ENCODE data around the gene WDR75. TPM values are rescaled to one million over a fixed set of nuclear protein-coding genes. Genes with fewer than 3 reads are reported as not detected.
"Not testable (repeated sequence)": the region's sequence is repeated elsewhere in the genome, so short reads cannot be mapped to it uniquely, and the experiment has no call there.

WDR75 gene
- total RNA-seq, 6 experiments from 2014 or later, result 28.9 to 35.7 (median 31.0) TPM

DNA sequence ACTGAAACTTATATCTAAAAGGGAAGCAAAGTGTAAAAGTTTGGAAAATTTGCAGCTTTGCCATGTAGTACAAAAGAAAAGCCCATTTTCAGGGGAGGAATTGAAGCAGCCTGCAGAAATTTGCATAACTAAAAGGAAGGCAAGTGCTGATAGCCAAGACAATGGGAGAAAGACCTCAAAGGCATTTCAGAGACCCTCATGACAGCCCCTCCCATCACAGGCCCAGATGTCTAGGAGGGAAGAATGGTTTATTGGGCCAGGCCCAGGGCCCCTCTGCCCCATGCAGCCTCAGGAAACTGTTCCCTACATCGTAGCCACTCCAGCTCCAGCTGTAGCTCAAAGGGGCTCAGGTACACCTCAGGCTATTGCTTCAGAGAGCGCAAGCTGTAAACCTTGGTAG is 14.4 kb upstream of the WDR75 start:
- Mint-ChIP-seq H3K4me3 (no peak overlapping the region), H3K27me3 (ENCODE audit: insufficient read depth) (peaks cover 2% of the 10 kb centered on the region; the same call in 1 of the 2 replicates), H3K27ac (no peak overlapping the region), H3K36me3 (ENCODE audit: low read depth) (no peaks in the 10 kb centered on the region), H3K4me1 (ENCODE audit: low read depth) (peaks cover 23% of the 10 kb centered on the region), H3K9me3 (no peaks in the 10 kb centered on the region)
- TF ChIP-seq, protein P1, sequence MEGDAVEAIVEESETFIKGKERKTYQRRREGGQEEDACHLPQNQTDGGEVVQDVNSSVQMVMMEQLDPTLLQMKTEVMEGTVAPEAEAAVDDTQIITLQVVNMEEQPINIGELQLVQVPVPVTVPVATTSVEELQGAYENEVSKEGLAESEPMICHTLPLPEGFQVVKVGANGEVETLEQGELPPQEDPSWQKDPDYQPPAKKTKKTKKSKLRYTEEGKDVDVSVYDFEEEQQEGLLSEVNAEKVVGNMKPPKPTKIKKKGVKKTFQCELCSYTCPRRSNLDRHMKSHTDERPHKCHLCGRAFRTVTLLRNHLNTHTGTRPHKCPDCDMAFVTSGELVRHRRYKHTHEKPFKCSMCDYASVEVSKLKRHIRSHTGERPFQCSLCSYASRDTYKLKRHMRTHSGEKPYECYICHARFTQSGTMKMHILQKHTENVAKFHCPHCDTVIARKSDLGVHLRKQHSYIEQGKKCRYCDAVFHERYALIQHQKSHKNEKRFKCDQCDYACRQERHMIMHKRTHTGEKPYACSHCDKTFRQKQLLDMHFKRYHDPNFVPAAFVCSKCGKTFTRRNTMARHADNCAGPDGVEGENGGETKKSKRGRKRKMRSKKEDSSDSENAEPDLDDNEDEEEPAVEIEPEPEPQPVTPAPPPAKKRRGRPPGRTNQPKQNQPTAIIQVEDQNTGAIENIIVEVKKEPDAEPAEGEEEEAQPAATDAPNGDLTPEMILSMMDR (IDR thresholded peaks at IDR 0.05), result no peak
- no peak for DNase-seq

DNA sequence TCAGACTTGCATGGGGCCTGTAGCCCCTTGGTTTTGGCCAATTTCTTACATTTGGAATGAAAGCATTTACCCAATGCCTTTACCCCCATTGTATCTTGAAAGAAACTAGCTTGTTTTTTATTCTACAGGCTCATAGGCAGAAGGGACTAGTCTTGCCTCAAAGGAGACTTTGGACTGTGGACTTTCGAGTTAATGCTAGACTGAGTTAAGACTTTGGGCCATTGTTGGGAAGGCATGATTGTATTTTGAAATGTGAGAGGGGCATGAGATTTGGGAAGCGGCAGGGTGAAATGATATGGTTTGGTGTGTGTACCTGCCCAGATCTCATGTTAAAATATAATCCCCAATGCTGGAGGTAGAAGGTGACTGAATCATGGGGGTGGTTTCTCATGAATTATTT is 13.4 kb upstream of the WDR75 start:
- TF ChIP-seq, protein P1 (IDR thresholded peaks at IDR 0.05), result no peak
- Mint-ChIP-seq H3K36me3 (ENCODE audit: low read depth) (no peaks in the 10 kb centered on the region), H3K4me1 (ENCODE audit: low read depth) (peaks cover 19% of the 10 kb centered on the region), H3K27ac (no peak overlapping the region), H3K4me3 (no peak overlapping the region), H3K9me3 (no peaks in the 10 kb centered on the region), H3K27me3 (ENCODE audit: insufficient read depth) (peaks cover 3% of the 10 kb centered on the region; the same call in 1 of the 2 replicates)
- DNase-seq, result no peak

DNA sequence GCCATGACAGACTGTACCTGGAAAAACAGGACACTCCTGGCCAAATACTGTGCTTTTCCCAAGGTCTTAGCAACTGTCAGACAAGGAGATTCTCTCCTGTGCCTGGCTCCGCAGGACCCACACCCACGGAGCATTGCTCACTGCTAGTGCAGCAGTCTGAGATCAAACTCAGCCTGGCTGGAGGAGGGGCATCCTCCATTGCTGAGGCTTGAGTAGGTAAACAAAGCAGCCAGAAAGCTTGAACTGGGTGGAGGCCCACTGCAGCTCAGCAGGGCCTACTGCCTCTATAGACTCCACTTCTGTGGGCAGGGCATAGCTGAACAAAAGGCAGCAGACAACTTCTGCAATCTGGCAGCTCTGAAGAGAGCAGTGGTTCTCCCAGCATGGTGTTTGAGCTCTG is 10.8 kb upstream of the WDR75 start:
- not testable (repeated sequence) for H3K4me3 Mint-ChIP-seq; H3K27me3 Mint-ChIP-seq (ENCODE audit: insufficient read depth); H3K36me3 Mint-ChIP-seq (ENCODE audit: low read depth); H3K9me3 Mint-ChIP-seq
- peaks cover 18% of the 10 kb centered on the region for H3K4me1 Mint-ChIP-seq (ENCODE audit: low read depth)
- H3K27ac Mint-ChIP-seq, result peak overlapping the region; percentile 37
- peak; percentile 35 for DNase-seq

DNA sequence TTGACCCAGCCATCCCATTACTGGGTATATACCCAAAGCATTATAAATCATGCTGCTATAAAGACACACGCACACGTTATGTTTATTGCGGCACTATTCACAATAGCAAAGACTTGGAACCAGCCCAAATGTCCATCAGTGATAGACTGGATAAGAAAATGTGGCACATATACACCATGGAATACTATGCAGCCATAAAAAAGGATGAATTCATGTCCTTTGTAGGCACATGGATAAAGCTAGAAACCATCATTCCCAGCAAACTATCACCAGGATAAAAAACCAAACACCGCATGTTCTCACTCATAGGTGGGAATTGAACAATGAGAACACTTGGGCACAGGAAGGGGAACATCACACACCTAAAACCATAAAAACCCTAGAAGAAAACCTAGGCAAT is 5.5 kb upstream of the WDR75 start:
- not testable (repeated sequence) for H3K4me3 Mint-ChIP-seq; H3K27ac Mint-ChIP-seq; DNase-seq; H3K9me3 Mint-ChIP-seq; H3K27me3 Mint-ChIP-seq (ENCODE audit: insufficient read depth); H3K36me3 Mint-ChIP-seq (ENCODE audit: low read depth)
- peaks cover 13% of the 10 kb centered on the region for H3K4me1 Mint-ChIP-seq (ENCODE audit: low read depth)

DNA sequence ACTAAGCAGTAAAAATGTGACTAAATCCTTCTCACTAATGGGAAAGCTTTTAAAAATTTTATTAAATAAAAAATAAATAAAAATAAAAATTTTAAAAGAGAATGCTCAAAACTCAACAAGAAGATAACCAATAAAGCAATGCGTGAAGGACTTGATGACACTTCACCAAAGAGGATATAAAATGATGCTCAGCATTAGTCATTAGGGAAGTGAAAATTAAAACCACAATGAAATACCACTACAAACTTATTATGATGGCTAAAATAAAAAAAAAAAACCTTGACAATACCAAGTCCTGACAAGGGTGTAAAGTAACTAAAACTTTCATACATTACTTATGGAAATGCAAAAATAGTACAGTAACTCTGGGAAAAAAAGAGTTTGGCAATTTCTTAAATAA is 3.3 kb upstream of the WDR75 start:
- Mint-ChIP-seq H3K9me3 (peaks cover 7% of the 10 kb centered on the region; the same call in 1 of the 2 replicates), H3K4me1 (ENCODE audit: low read depth) (peaks cover 16% of the 10 kb centered on the region), H3K36me3 (ENCODE audit: low read depth) (peaks cover 4% of the 10 kb centered on the region; the same call in 1 of the 2 replicates), H3K27me3 (ENCODE audit: insufficient read depth) (peaks cover 6% of the 10 kb centered on the region), H3K4me3 (no peak overlapping the region), H3K27ac (no peak overlapping the region)
- TF ChIP-seq, protein P1 (IDR thresholded peaks at IDR 0.05), result no peak
- no peak for DNase-seq

DNA sequence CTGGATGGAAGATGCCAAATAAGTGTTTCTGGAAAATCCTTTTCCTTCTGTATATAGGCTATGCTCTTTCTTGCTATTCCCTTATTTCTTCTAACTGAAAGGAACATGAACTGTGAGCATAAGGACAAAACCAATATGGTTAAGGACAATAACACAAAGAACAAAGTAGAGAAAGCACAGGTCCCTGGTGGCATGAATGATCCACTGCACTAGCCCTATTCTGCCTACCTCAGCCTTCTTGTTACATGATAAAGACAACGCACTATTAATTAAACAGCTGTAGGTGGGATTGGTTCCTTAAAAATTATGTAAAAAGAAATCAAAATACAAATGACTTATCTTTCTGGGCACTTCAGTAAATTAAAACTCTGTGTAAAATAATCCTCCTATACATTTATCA is 1.9 kb upstream of the WDR75 start:
- peaks cover 7% of the 10 kb centered on the region; the same call in 1 of the 2 replicates for H3K9me3 Mint-ChIP-seq
- no peak overlapping the region for H3K27ac Mint-ChIP-seq
- peaks cover 4% of the 10 kb centered on the region; the same call in 1 of the 2 replicates for H3K36me3 Mint-ChIP-seq (ENCODE audit: low read depth)
- H3K4me1 Mint-ChIP-seq (ENCODE audit: low read depth), result peaks cover 16% of the 10 kb centered on the region
- peaks cover 2% of the 10 kb centered on the region for H3K27me3 Mint-ChIP-seq (ENCODE audit: insufficient read depth)
- H3K4me3 Mint-ChIP-seq, result no peak overlapping the region
- DNase-seq, result no peak
- TF ChIP-seq, protein P1 (IDR thresholded peaks at IDR 0.05), result peak; percentile 57

DNA sequence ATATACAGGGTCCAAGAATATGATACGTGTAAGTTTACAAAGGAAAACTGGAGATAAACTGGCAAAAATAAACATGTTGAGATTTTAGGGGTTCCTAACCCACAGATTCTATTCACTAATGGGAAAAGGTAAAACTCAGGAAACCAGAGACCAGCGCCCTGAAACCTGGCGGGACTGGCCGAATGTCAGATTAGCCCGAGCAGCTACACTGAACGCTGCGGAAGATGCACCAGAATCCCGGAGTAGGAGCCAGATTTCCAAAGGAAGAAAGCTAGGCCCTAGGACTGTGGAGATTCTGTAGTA is 679 bp upstream of the WDR75 start:
- TF ChIP-seq, protein P1 (IDR thresholded peaks at IDR 0.05), result no peak
- DNase-seq, result no peak
- Mint-ChIP-seq H3K36me3 (ENCODE audit: low read depth) (no peaks in the 10 kb centered on the region), H3K4me3 (no peak overlapping the region; the same call in none of the 2 replicates), H3K27me3 (ENCODE audit: insufficient read depth) (peaks cover 2% of the 10 kb centered on the region), H3K9me3 (no peaks in the 10 kb centered on the region), H3K27ac (peak overlapping the region; percentile 99), H3K4me1 (ENCODE audit: low read depth) (peaks cover 16% of the 10 kb centered on the region)
